MM.1S (cell line): ENCODE data around the gene TUT7.

Experiments
- DNase-seq: peaks from one replicate; pipeline ENCODE4 v3.0.0-alpha.2; 2015
- H2AFZ ChIP-seq: fragments of 300-600 bp; sonication (generic); 2 replicates; pipeline ENCODE4 v1.6.0; 2016; ENCODE audit warnings: antibody characterized with exemption, low read length
- H3F3A ChIP-seq: fragments of 300-600 bp; sonication (generic); 2 replicates; pipeline ENCODE4 v1.6.1; 2016; ENCODE audit warnings: mild to moderate bottlenecking, antibody characterized with exemption, low read length, moderate library complexity, mixed read lengths; ENCODE audit not compliant: insufficient read depth
- H3K27ac ChIP-seq: fragments of 300-600 bp; sonication (generic); 2 replicates; pipeline ENCODE4 v1.5.1; 2016; ENCODE audit warnings: mild to moderate bottlenecking, low read length
- H3K27me3 ChIP-seq: fragments of 300-600 bp; sonication (generic); replicated peaks from 2 replicates; pipeline ENCODE4 v1.6.0; 2016; ENCODE audit warnings: low read length; ENCODE audit not compliant: insufficient read depth
- H3K36me3 ChIP-seq: fragments of 300-600 bp; sonication (generic); replicated peaks from 2 replicates; pipeline ENCODE4 v1.6.1; 2016; ENCODE audit warnings: mild to moderate bottlenecking, low read length, mixed read lengths; ENCODE audit not compliant: insufficient read depth
- H3K4me1 ChIP-seq: fragments of 300-600 bp; sonication (generic); 2 replicates; pipeline ENCODE4 v1.6.1; 2016; ENCODE audit warnings: low read length, mixed read lengths
- H3K4me2 ChIP-seq: fragments of 300-600 bp; sonication (generic); 2 replicates; pipeline ENCODE4 v1.6.0; 2016; ENCODE audit warnings: low read depth, low read length
- H3K4me3 ChIP-seq: fragments of 300-600 bp; sonication (generic); 2 replicates; pipeline ENCODE4 v1.5.1; 2016; ENCODE audit warnings: low read length, mixed read lengths
- H3K79me2 ChIP-seq: fragments of 300-600 bp; sonication (generic); 2 replicates; pipeline ENCODE4 v1.6.1; 2016; ENCODE audit warnings: mixed run types, low read length, mixed read lengths
- H3K9ac ChIP-seq: fragments of 300-600 bp; sonication (generic); 2 replicates; pipeline ENCODE4 v1.6.1; 2016; ENCODE audit warnings: low read length, mixed read lengths
- H3K9me2 ChIP-seq: fragments of 300-600 bp; sonication (generic); replicated peaks from 2 replicates; pipeline ENCODE4 v1.6.1; 2016; ENCODE audit warnings: mild to moderate bottlenecking, low read length, mixed read lengths; ENCODE audit not compliant: insufficient read depth
- H3K9me3 ChIP-seq: fragments of 300-600 bp; sonication (generic); replicated peaks from 2 replicates; pipeline ENCODE4 v1.6.1; 2016; ENCODE audit warnings: mild to moderate bottlenecking, low read length, mixed read lengths; ENCODE audit not compliant: insufficient read depth
- H4K20me1 ChIP-seq: fragments of 300-600 bp; sonication (generic); 2 replicates; pipeline ENCODE4 v1.6.1; 2016; ENCODE audit warnings: mild to moderate bottlenecking, low read length, moderate library complexity, mixed read lengths; ENCODE audit not compliant: insufficient read depth
- EZH2 ChIP-seq: fragments of 300-600 bp; sonication (generic); optimal IDR thresholded peaks from 2 replicates; pipeline ENCODE3; 2017; ENCODE audit warnings: low read depth, mild to moderate bottlenecking, antibody characterized with exemption, low read length, mixed read lengths
- EZH2phosphoT487 ChIP-seq: fragments of 300-600 bp; sonication (generic); IDR thresholded peaks from 2 replicates; pipeline ENCODE4 v1.6.1; 2018; ENCODE audit warnings: antibody characterized with exemption, low read length
- TF ChIP-seq, protein P1 (sequence below): fragments of 300-600 bp; sonication (generic); IDR thresholded peaks from 2 replicates; pipeline ENCODE4 v1.5.1; 2016; ENCODE audit warnings: antibody characterized with exemption, low read length, mixed read lengths

Gene TUT7

DNA sequence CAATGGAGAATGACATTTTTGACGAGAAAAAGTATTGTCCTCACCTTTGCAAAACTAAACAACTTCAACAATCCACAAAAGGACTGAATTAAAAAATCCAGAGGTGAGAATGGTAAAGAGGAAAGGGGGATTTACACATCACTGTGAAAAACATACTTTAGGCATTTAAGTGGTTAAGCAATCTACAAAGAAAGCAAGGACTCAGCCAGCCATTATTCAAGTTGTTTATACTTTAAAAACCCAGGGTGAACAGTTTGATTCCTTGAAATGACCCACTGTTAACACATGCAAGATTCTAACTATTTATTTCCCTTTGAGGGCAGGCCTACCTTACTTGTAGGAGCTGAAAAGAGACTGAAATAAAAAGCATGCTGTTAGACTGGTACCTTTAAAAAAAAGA, 29.3 kb downstream of the TUT7 start:
- no peaks in the 10 kb centered on the region for H3K79me2 ChIP-seq
- H3K4me2 ChIP-seq: no peak overlapping the region
- no peaks in the 10 kb centered on the region for H4K20me1 ChIP-seq
- TF ChIP-seq, protein P1, sequence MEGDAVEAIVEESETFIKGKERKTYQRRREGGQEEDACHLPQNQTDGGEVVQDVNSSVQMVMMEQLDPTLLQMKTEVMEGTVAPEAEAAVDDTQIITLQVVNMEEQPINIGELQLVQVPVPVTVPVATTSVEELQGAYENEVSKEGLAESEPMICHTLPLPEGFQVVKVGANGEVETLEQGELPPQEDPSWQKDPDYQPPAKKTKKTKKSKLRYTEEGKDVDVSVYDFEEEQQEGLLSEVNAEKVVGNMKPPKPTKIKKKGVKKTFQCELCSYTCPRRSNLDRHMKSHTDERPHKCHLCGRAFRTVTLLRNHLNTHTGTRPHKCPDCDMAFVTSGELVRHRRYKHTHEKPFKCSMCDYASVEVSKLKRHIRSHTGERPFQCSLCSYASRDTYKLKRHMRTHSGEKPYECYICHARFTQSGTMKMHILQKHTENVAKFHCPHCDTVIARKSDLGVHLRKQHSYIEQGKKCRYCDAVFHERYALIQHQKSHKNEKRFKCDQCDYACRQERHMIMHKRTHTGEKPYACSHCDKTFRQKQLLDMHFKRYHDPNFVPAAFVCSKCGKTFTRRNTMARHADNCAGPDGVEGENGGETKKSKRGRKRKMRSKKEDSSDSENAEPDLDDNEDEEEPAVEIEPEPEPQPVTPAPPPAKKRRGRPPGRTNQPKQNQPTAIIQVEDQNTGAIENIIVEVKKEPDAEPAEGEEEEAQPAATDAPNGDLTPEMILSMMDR: no peak
- TF ChIP-seq EZH2phosphoT487 (no peak), EZH2 (no peak)
- H3K27me3 ChIP-seq: no peaks in the 10 kb centered on the region
- no peak overlapping the region for H3K4me3 ChIP-seq
- H3K4me1 ChIP-seq: no peaks in the 10 kb centered on the region
- H3K27ac ChIP-seq: no peak overlapping the region
- no peak for DNase-seq
- H2AFZ ChIP-seq: no peak overlapping the region
- no peaks in the 10 kb centered on the region for H3K9me2 ChIP-seq
- H3K9ac ChIP-seq: no peak overlapping the region
- no peaks in the 10 kb centered on the region for H3F3A ChIP-seq
- H3K9me3 ChIP-seq: no peaks in the 10 kb centered on the region
- H3K36me3 ChIP-seq: peaks cover 24% of the 10 kb centered on the region

DNA sequence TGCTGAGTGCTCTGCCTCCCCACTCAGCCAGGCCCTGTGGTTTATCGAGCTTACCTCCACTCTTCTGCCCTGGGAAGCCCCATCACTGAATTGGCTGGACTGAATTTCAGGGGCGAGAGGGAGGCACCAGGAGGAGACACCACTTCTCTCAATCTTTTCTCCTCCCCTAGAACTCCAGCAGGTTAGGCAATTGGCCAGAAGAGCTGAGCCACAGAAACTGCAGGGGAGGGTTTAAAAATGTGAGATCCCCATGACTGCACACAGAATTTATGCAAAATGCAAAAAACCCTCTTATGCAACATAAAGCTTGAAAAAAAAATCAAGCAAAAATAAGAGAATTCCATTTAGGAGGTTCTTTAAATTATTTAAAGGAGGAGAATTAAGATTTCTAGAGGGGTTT, 29.9 kb downstream of the TUT7 start:
- Histone ChIP-seq H3K9me2 (no peaks in the 10 kb centered on the region), H4K20me1 (no peaks in the 10 kb centered on the region), H3K79me2 (no peaks in the 10 kb centered on the region), H3K4me1 (no peaks in the 10 kb centered on the region), H3K36me3 (peaks cover 29% of the 10 kb centered on the region), H3K27me3 (no peaks in the 10 kb centered on the region), H3F3A (no peaks in the 10 kb centered on the region), H3K4me2 (no peak overlapping the region), H3K27ac (no peak overlapping the region), H2AFZ (no peak overlapping the region), H3K9me3 (no peaks in the 10 kb centered on the region), H3K9ac (no peak overlapping the region), H3K4me3 (no peak overlapping the region)
- DNase-seq: no peak
- TF ChIP-seq, protein P1: no peak
- TF ChIP-seq EZH2: no peak
- TF ChIP-seq EZH2phosphoT487: no peak

DNA sequence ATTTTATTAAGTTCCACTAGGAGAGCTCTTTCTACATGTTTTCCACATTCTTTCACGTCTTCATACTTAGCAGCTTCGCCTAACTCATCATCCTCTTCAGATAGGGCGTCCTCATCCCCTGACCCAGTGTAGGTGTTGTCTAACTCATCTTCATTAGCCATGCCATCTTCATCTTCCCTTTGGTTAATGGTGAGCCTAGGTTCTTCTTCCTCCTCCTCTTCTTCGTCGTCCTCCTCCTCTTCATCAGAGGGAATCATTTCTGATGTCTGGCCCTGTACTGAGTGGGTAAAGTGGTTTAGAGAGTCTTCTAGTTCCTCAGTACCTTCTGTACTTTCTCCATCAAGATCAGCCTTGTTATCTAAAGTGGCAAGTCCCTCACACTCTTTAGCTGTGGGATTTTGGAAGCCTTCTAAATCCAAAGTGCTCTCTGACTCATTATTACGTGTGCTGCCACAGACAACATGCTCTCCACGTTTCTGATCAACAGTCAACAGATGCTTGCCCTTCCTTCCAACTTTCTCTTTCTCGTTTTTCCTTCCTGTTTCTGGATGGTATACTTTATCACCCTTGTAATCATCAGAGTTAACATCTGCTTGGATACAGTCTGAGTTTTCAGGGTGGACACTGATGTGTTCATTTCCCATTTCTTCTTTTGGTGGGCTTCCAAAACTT, 31.1 kb downstream of the TUT7 start:
- H3F3A ChIP-seq: no peaks in the 10 kb centered on the region
- H3K79me2 ChIP-seq: no peaks in the 10 kb centered on the region
- H3K9me3 ChIP-seq: no peaks in the 10 kb centered on the region
- H3K9ac ChIP-seq: no peak overlapping the region
- H3K27ac ChIP-seq: no peak overlapping the region
- no peak for DNase-seq
- no peak overlapping the region for H3K4me2 ChIP-seq
- H3K9me2 ChIP-seq: no peaks in the 10 kb centered on the region
- H2AFZ ChIP-seq: no peak overlapping the region
- H3K4me1 ChIP-seq: no peaks in the 10 kb centered on the region
- H3K27me3 ChIP-seq: no peaks in the 10 kb centered on the region
- peaks cover 33% of the 10 kb centered on the region for H3K36me3 ChIP-seq
- no peak overlapping the region for H3K4me3 ChIP-seq
- TF ChIP-seq, protein P1: no peak
- TF ChIP-seq EZH2phosphoT487: no peak
- TF ChIP-seq EZH2: no peak
- H4K20me1 ChIP-seq: no peaks in the 10 kb centered on the region
